IMR-90 (cell line): ENCODE data around the gene BCL2L11.

Source experiments
- MAFK ChIP-seq: IDR thresholded peaks from 2 replicates; pipeline ENCODE4 v1.6.1; 2012; ENCODE audit warnings: low read depth, low read length, improper control_type of control experiment
- MXI1 ChIP-seq: IDR thresholded peaks from 2 replicates; pipeline ENCODE4 v1.6.1; 2012; ENCODE audit warnings: low read depth, mild to moderate bottlenecking, low read length, moderate library complexity, borderline replicate concordance
- POLR2A ChIP-seq: IDR thresholded peaks from 2 replicates; pipeline ENCODE4 v1.6.1; 2012; ENCODE audit warnings: mild to moderate bottlenecking, low read depth, low read length
- TF ChIP-seq, protein P1 (sequence below): conservative IDR thresholded peaks from 2 replicates; pipeline ENCODE4 v1.5.1; 2012; ENCODE audit warnings: mild to moderate bottlenecking, low read depth, low read length, improper control_type of control experiment

DNA sequence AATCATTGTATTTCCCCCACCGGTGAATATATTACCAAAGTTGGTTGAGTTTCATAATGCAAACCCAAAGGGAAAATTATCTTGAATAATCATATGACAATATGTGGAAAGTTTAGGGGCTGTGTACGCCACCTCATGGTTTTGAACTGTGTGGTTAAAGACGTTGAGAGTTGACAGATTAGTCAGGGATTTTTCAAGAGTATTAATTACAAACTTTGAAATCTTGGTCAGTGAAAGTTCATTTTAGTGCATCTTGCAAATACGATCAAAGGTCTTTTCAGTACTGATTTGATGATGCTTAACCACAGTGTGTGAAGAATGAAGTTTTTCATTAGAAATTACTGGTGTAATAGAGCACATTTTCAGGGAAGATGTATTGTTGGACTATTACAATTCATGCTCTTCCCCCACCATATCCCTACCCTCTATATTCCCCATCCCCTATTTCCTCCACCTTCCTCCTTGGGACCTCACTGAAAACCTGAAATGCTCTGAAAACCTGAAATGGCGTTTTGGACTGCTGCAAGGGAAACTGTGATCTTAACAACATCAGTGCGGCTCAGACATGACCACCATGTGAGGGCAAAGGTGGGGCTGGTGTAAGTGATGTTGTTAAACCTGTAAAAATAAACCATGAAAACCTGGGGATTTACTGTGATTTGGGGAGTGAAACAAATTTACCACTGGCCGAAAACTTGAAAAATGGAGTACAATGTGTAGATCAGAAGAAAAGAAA lies 4.5 kb upstream of the BCL2L11 start:
- TF ChIP-seq, protein P1, sequence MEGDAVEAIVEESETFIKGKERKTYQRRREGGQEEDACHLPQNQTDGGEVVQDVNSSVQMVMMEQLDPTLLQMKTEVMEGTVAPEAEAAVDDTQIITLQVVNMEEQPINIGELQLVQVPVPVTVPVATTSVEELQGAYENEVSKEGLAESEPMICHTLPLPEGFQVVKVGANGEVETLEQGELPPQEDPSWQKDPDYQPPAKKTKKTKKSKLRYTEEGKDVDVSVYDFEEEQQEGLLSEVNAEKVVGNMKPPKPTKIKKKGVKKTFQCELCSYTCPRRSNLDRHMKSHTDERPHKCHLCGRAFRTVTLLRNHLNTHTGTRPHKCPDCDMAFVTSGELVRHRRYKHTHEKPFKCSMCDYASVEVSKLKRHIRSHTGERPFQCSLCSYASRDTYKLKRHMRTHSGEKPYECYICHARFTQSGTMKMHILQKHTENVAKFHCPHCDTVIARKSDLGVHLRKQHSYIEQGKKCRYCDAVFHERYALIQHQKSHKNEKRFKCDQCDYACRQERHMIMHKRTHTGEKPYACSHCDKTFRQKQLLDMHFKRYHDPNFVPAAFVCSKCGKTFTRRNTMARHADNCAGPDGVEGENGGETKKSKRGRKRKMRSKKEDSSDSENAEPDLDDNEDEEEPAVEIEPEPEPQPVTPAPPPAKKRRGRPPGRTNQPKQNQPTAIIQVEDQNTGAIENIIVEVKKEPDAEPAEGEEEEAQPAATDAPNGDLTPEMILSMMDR = no peak
- TF ChIP-seq MXI1 (no peak), POLR2A (no peak), MAFK (no peak)
